NCI-H526 treated with DMSO at 0.1 percent for 48 hours (cell line): ENCODE results near the gene LEPR.

ENCODE experiments used
- DNase-seq: peaks from one replicate; lab custom pipeline; 2025; lab: John Stamatoyannopoulos, UW

The LEPR gene

GRCh38 chr1:65409816-65410326 is 10.6 kb upstream of the LEPR start:
- no peak for DNase-seq

GRCh38 chr1:65412256-65412983 is 8.0 kb upstream of the LEPR start:
- DNase-seq = no peak

GRCh38 chr1:65412984-65413375 is 7.5 kb upstream of the LEPR start:
- DNase-seq = no peak

- no peak for DNase-seq
Measured at GRCh38 chr1:65414538-65414937, 5.9 kb upstream of the LEPR start.

GRCh38 chr1:65416767-65417166 is 3.7 kb upstream of the LEPR start:
- no peak for DNase-seq

- no peak for DNase-seq
Measured at GRCh38 chr1:65417729-65418128, 2.7 kb upstream of the LEPR start.

GRCh38 chr1:65418522-65419185 is 1.8 kb upstream of the LEPR start:
- no peak for DNase-seq

GRCh38 chr1:65419681-65420589 is 533 bp upstream of the LEPR start:
- peak; percentile 95 for DNase-seq

- DNase-seq = no peak
Measured at GRCh38 chr1:65421351-65422025, 1.0 kb downstream of the LEPR start.

GRCh38 chr1:65422241-65423203 is 2.1 kb downstream of the LEPR start:
- no peak for DNase-seq

- no peak for DNase-seq
Measured at GRCh38 chr1:65423884-65424572, 3.6 kb downstream of the LEPR start.

GRCh38 chr1:65424573-65424889 is 4.1 kb downstream of the LEPR start:
- no peak for DNase-seq

- DNase-seq = no peak
Measured at GRCh38 chr1:65425006-65425405, 4.5 kb downstream of the LEPR start.

GRCh38 chr1:65425697-65426096 is 5.2 kb downstream of the LEPR start:
- DNase-seq = no peak

GRCh38 chr1:65429078-65429477 is 8.6 kb downstream of the LEPR start:
- DNase-seq = no peak

- DNase-seq = no peak
Measured at GRCh38 chr1:65429806-65430205, 9.3 kb downstream of the LEPR start.

- DNase-seq = peak; percentile 30
Measured at GRCh38 chr1:65431111-65431705, 10.7 kb downstream of the LEPR start.

GRCh38 chr1:65432918-65433317 is 12.4 kb downstream of the LEPR start:
- no peak for DNase-seq

GRCh38 chr1:65434255-65434654 is 13.8 kb downstream of the LEPR start:
- no peak for DNase-seq

GRCh38 chr1:65434760-65435159 is 14.3 kb downstream of the LEPR start:
- no peak for DNase-seq
